Panc1 (cell line): Measurements from ENCODE around the gene PDE6A. TPM values are rescaled to one million over a fixed set of nuclear protein-coding genes. Genes with fewer than 3 reads are reported as not detected.

Source experiments
- ATAC-seq: fragments of 200-7000 bp; cut with Tn5 transposase; 2 replicates; pipeline ENCODE4 v1.9.1; 2020; ENCODE audit warnings: mild to moderate bottlenecking, moderate library complexity
- BruUV-seq: library from RNA; stranded (reverse); fragments of 400-500 nt; replicated peaks from 2 replicates; lab custom pipeline; 2021; lab: Mats Ljungman, UMichigan
- CTCF ChIA-PET: fragments of 300-600 bp; sonication (Branson Sonifier 250); formaldehyde crosslinking; loops from one replicate; lab custom pipeline; 2022; ENCODE audit warnings: antibody characterized with exemption; lab: Charles Lee
- POLR2A ChIA-PET: fragments of 300-600 bp; sonication (Branson Sonifier 250); formaldehyde crosslinking; loops from one replicate; lab custom pipeline; 2022; ENCODE audit warnings: antibody characterized with exemption; lab: Charles Lee
- DNase-seq: peaks from one replicate; pipeline ENCODE4 v3.0.0-alpha.2; 2010; ENCODE audit warnings: low read depth, low spot score
- H3K27ac ChIP-seq: 2 replicates; pipeline ENCODE4 v1.5.1; 2011; ENCODE audit warnings: mild to moderate bottlenecking, low read length, inconsistent platforms
- H3K27me3 ChIP-seq: fragments of 200-500 bp; sonication (Bioruptor generic); 2 replicates; pipeline ENCODE4 v1.6.0; 2014; ENCODE audit warnings: low read length, inconsistent platforms; ENCODE audit not compliant: control insufficient read depth, insufficient read depth
- H3K36me3 ChIP-seq: fragments of 200-500 bp; sonication (Bioruptor generic); 2 replicates; pipeline ENCODE4 v1.5.1; 2014; ENCODE audit warnings: inconsistent platforms, mild to moderate bottlenecking, low read length, moderate library complexity; ENCODE audit not compliant: control insufficient read depth, insufficient read depth
- H3K4me1 ChIP-seq: 2 replicates; pipeline ENCODE4 v1.5.1; 2011; ENCODE audit warnings: inconsistent platforms, mild to moderate bottlenecking, low read length, moderate library complexity; ENCODE audit not compliant: control insufficient read depth, insufficient read depth
- H3K4me3 ChIP-seq, 2 experiments: 2 replicates each; pipeline ENCODE4 v1.5.1; 2011 to 2012; ENCODE audit warnings: low read depth in 2 of 2, low read length in 2 of 2, mild to moderate bottlenecking in 2 of 2, inconsistent platforms in 1 of 2, moderate library complexity in 1 of 2
- H3K9me3 ChIP-seq: fragments of 200-500 bp; sonication (Bioruptor generic); 2 replicates; pipeline ENCODE4 v1.5.1; 2014; ENCODE audit warnings: low read depth, mild to moderate bottlenecking, inconsistent platforms, low read length, moderate library complexity; ENCODE audit not compliant: control insufficient read depth, insufficient read depth
- CTCF ChIP-seq: fragments of 450-650 bp; IDR thresholded peaks from 2 replicates; pipeline ENCODE4 v1.5.1; 2017; ENCODE audit warnings: mild to moderate bottlenecking
- REST ChIP-seq, 2 experiments: IDR thresholded peaks; 2 replicates each; pipeline ENCODE4 v1.6.1; 2011 to 2012; ENCODE audit warnings: low read depth in 2 of 2, control low read depth in 1 of 2, low read length in 1 of 2, mild to moderate bottlenecking in 1 of 2, moderate library complexity in 1 of 2; ENCODE audit not compliant: insufficient read depth in 1 of 2
- in situ Hi-C: cut with HindIII; loops from 2 replicates; pipeline ENCODE4 v1.10.0; 2016; ENCODE audit warnings: low sequenced_read_pairs, low pct_unique_long_range_greater_than_20kb
- intact Hi-C: fragments of 100-400 bp; cut with micrococcal nuclease; formaldehyde crosslinking; loops from one replicate; pipeline ENCODE4 v1.10.0; 2022; ENCODE audit not compliant: unreplicated experiment
- total RNA-seq: library from RNA; stranded (reverse); gene quantifications from one replicate; pipeline ENCODE4 v1.2.1, GENCODE V29; 2021; ENCODE audit not compliant: unreplicated experiment

Gene PDE6A
- total RNA-seq, 1 experiment from 2014 or later: 0.33 TPM

- in situ Hi-C loops: no loop called here
- ATAC-seq: peak; percentile 59
- DNase-seq: no peak
- TF ChIP-seq CTCF (peak; percentile 65), REST (IDR thresholded peaks at IDR 0.05; ENCODE audit: insufficient read depth in 1 of 2, low read depth in 2 of 2, low read length in 1 of 2) (no peak)
- no peak overlapping the region for H3K4me3 ChIP-seq
- BruUV-seq: no TSS peak
- POLR2A ChIA-PET: no interaction called here
- H3K9me3 ChIP-seq: no peaks in the 10 kb centered on the region
- H3K27ac ChIP-seq: peak overlapping the region; percentile 44; the same call in 1 of the 2 replicates
- no peaks in the 10 kb centered on the region for H3K36me3 ChIP-seq
- CTCF ChIA-PET: interaction anchor here (0.6 to 1.9 kb wide), 11 partner anchors 12 to 176 kb away, joined by 3 to 9 read pairs (median 3); no protein-coding TSS in a partner anchor
- H3K27me3 ChIP-seq: no peaks in the 10 kb centered on the region
- intact Hi-C loops: loop anchor here (1.0 kb wide), 1 partner anchor 109 kb away; no protein-coding TSS in a partner anchor
- H3K4me1 ChIP-seq: peaks cover 4% of the 10 kb centered on the region
Measured at GRCh38 chr5:149853331-149853648, 91.3 kb downstream of the PDE6A start.

- in situ Hi-C loops: no loop called here
- Histone ChIP-seq H3K4me3 (no peak overlapping the region), H3K9me3 (no peaks in the 10 kb centered on the region), H3K36me3 (no peaks in the 10 kb centered on the region), H3K27ac (peak overlapping the region; percentile 23; the same call in 1 of the 2 replicates), H3K27me3 (no peaks in the 10 kb centered on the region), H3K4me1 (peaks cover 4% of the 10 kb centered on the region)
- BruUV-seq: no TSS peak
- ChIA-PET CTCF (interaction anchor here (0.6 to 1.9 kb wide), 14 partner anchors 11 to 365 kb away, joined by 3 to 9 read pairs (median 4); no protein-coding TSS in a partner anchor), POLR2A (interaction anchor here (0.5 kb wide), 1 partner anchor 151 kb away, joined by 6 read pairs; no protein-coding TSS in a partner anchor)
- DNase-seq: peak; percentile 59
- TF ChIP-seq CTCF: peak; percentile 96
- TF ChIP-seq REST (IDR thresholded peaks at IDR 0.05; ENCODE audit: insufficient read depth in 1 of 2, low read depth in 2 of 2, low read length in 1 of 2): no peak
- ATAC-seq: peak; percentile 93
- intact Hi-C loops: loop anchor here (1.0 kb wide), 1 partner anchor 110 kb away; no protein-coding TSS in a partner anchor
Measured at GRCh38 chr5:149852641-149853330, 91.8 kb downstream of the PDE6A start.
